Hair follicular keratinocyte (primary cell): Measurements from ENCODE around the gene EDDM13. TPM values are rescaled to one million over a fixed set of nuclear protein-coding genes. Genes with fewer than 3 reads are reported as not detected.

ENCODE experiments used
- total RNA-seq: library from RNA; depleted of rRNA; stranded (reverse); fragments of >200 nt; gene quantifications from 2 replicates; pipeline ENCODE4 v1.2.3, GENCODE V29; 2015

Gene EDDM13, protein sequence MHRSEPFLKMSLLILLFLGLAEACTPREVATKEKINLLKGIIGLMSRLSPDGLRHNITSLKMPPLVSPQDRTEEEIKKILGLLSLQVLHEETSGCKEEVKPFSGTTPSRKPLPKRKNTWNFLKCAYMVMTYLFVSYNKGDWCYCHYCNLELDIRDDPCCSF
- total RNA-seq, result 0.46 and 2.2 TPM in 2 replicates

DNA sequence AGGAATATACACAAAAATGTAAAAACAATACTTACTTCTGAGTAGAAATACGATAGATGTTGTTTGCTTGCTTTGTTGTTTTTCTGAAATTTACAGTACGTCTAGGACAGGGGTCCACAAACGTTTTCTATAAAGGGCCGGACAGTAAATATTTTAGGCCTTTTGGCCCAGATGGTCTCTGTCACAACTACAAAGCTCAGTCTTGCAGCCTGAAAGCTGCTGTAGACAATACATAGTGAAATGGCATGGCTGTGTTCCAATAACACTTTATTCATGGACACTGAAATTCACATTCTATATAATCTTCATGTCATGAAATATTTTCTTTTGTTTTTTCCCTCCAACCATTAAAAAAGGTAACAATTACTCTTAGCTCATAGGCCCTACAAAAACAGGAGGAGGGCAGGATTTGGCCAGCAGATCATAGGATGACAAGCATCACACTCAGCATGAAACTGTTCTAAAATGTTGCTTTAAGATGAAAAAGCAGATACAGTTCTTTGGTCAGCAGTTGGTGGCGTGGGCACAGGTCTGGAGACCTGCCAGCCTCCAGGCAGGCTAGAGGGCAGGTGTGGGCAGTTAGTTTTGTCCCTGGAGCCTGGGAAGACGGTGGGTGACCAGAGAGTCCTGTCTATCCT lies at the start of gene EDDM13:
TSS of gene EDDM13 (plus strand) at position 588 of the 638 bp plus-strand sequence. CDS start 87 bp downstream, outside the sequence.

DNA sequence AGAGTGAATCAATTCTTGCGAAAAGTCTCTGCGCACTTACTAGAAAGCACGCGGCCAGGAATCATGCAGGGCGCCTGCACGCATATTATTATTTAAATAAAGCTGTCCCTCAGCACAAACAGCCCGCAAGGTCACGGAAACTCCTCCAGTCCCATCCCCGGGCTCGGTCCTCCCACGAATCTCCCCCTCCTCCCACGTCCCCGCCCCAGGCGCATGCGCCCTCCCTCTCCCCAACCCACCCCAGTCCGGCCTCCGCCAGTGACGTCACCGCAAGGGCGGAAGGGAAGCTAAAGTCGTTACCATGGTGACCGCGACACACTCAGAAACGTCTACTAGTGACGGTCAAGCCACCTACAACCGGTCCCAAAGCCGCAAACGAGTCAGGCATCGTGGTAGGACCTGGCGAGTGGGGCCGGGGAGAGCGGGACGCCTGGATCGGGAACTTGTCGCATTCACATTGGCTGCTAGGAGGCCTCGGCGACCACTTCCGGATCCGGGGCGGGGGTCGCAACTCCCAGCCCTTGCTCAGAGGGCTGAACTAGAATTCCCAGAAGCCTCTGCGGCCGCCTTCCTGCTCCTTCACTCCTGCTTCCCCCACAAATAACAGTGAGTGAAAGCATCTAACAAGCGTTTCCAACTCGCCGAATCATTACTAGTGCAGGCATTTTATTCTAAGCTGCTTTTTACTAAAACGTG lies 42.0 kb downstream of the EDDM13 start, which contains the start of gene ZSCAN5A:
TSS of gene ZSCAN5A (minus strand) at position 459 of the 696 bp plus-strand sequence. CDS start 89,793 bp downstream, outside the sequence.

Other genes starting within 250 kb of the EDDM13 start
- gene ZNF787, start 151.5 kb upstream of the EDDM13 start, total RNA-seq, result 18.2 and 25.4 TPM in 2 replicates
- 19.2 and 26.5 TPM in 2 replicates for gene ZNF444, start 131.5 kb upstream of the EDDM13 start, total RNA-seq
- gene GALP, start 96.7 kb upstream of the EDDM13 start, total RNA-seq, result not detected in 2 replicates
- gene ZSCAN5B, start 75.0 kb upstream of the EDDM13 start, total RNA-seq, result not detected in 2 replicates
- not detected in 2 replicates for gene ZSCAN5C, start 70.5 kb upstream of the EDDM13 start, total RNA-seq
- 2.6 and 4.2 TPM in 2 replicates for gene ZSCAN5A, start 42.1 kb downstream of the EDDM13 start, total RNA-seq
- gene ZNF582, start 120.8 kb downstream of the EDDM13 start, total RNA-seq, result 1.7 and 1.9 TPM in 2 replicates
- 0.70 and 3.7 TPM in 2 replicates for gene ZNF583, start 131.6 kb downstream of the EDDM13 start, total RNA-seq
- gene ZNF667, start 204.6 kb downstream of the EDDM13 start, total RNA-seq, result 0.72 and 2.2 TPM in 2 replicates
- 0.80 and 1.9 TPM in 2 replicates for gene ZNF471, start 235.1 kb downstream of the EDDM13 start, total RNA-seq